Effector memory CD8-positive, alpha-beta T cell (primary cell): Measurements from ENCODE around the gene TLL1.

Source experiments
- ATAC-seq: fragments of 150-1000 bp; cut with Tn5 transposase; replicated peaks from 2 replicates; pipeline ENCODE4 v1.10.0; 2021; ENCODE audit warnings: mild to moderate bottlenecking, moderate library complexity
- DNase-seq, 3 experiments: peaks; one replicate each; pipeline ENCODE4 v3.0.0; 2021
- H3K27ac Mint-ChIP-seq, 2 donors: one replicate each; pipeline ENCODE4 v1.8.0; 2022; ENCODE audit warnings: mild to moderate bottlenecking in 2 of 2, mixed read lengths in 2 of 2, moderate library complexity in 2 of 2
- H3K27me3 Mint-ChIP-seq, 2 donors: one replicate each; pipeline ENCODE4 v1.8.0; 2022; ENCODE audit warnings: mixed read lengths in 2 of 2
- H3K36me3 Mint-ChIP-seq: one replicate; pipeline ENCODE4 v1.8.0; 2022; ENCODE audit warnings: mild to moderate bottlenecking, moderate library complexity, mixed read lengths; ENCODE audit not compliant: insufficient read depth
- H3K4me1 Mint-ChIP-seq, 2 donors: one replicate each; pipeline ENCODE4 v1.8.0; 2022; ENCODE audit warnings: low read depth in 2 of 2, mixed read lengths in 2 of 2
- H3K4me3 Mint-ChIP-seq, 2 donors: one replicate each; pipeline ENCODE4 v1.8.0; 2022; ENCODE audit warnings: mild to moderate bottlenecking in 2 of 2, mixed read lengths in 2 of 2, moderate library complexity in 2 of 2
- H3K9me3 Mint-ChIP-seq, 2 donors: one replicate each; pipeline ENCODE4 v1.8.0; 2022; ENCODE audit warnings: mixed read lengths in 2 of 2

Gene TLL1

DNA sequence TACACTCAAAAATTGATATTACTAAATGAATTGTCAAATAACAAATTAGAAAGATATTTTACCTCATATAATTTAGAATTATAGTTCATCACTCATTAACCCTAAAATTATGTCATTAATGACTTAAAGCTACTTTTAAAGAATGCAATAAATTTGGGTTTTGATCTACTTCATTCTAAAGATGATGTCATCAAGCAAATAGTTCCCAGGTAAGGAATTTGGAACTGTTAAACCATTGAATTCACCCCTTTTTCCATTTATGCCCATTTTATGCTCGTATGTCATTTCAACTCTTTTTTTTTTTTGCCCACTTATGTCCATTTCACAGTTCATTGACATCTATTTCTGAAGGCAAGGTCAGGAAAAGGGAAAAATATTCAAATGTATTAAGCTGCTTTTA, 135.5 kb downstream of the TLL1 start:
- no peak for DNase-seq

DNA sequence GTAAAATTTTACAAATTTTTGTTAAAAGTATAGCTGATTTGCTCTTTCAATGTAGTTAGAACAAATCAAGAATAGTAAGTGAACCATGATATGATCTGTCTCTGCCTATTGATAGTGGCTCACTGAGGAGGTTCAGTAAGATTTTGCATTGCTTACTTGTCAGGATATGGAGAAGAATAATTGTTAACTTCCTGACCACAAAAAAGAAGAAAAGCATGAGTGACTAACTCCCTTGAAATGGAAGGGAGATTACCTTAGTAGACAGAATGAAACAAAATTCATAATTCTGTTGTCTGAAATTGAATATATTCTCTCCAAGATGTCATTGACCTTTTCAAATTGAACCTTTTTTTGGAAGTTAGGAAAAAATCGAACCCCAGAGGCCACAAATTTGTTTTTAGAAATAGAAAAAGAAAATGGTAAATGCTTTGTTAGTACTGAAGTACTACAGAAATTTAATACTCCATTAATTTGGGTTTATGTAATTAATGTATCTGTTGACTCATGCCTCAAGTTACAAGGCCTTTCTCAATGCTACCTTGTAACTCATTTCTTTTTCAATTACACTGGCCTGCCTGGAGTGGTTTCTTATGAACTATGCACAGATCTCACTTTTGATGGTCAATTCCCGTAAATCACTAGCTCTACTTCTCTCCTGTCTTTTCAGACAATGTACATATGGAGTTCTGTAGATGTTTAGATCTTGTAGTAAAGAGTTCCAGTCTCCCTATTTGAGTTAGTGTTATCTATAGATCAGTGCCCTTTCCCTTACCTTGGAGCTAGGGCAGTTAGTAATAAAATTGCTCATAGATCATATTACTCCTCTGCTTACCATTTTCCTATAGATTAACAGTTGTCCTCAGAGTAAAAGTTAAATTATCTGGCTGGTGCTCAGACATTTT, 139.3 kb downstream of the TLL1 start:
- H3K4me1 Mint-ChIP-seq = no peaks in the 10 kb centered on the region
- H3K4me3 Mint-ChIP-seq = no peak overlapping the region
- DNase-seq (no peak), ATAC-seq (no peak)
- no peaks in the 10 kb centered on the region for H3K27me3 Mint-ChIP-seq
- H3K36me3 Mint-ChIP-seq = no peaks in the 10 kb centered on the region
- H3K27ac Mint-ChIP-seq = no peak overlapping the region
- peaks cover 1 to 8% of the 10 kb centered on the region in 2 donors for H3K9me3 Mint-ChIP-seq

More for the DNA sequence above, 135.5 kb downstream of the TLL1 start:
- Mint-ChIP-seq H3K27me3 (no peaks in the 10 kb centered on the region), H3K4me3 (no peak overlapping the region), H3K4me1 (no peaks in the 10 kb centered on the region), H3K9me3 (peaks cover 0 to 17% of the 10 kb centered on the region in 2 donors), H3K27ac (no peak overlapping the region), H3K36me3 (no peaks in the 10 kb centered on the region)
- ATAC-seq = no peak

DNA sequence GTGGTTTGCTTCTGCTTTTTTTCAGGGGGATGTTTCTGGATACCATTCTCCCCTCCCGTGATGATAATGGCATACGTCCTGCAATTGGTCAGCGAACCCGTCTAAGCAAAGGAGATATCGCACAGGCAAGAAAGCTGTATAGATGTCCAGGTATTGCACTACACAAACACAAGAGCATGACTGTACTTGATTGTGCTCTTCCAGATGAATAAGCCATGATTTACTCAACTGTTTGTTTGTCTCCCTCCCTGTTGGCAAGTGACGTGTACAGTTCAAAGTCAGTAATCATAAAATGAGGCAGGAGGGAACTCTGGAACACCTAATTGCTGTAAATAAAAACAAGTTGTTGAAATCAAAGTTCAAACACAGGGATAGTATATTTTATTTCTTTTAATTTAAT, 141.4 kb downstream of the TLL1 start:
- H3K36me3 Mint-ChIP-seq = no peaks in the 10 kb centered on the region
- DNase-seq (no peak), ATAC-seq (no peak)
- peaks cover 5 to 12% of the 10 kb centered on the region in 2 donors for H3K9me3 Mint-ChIP-seq
- H3K27ac Mint-ChIP-seq = no peak overlapping the region
- H3K4me1 Mint-ChIP-seq = no peaks in the 10 kb centered on the region
- no peaks in the 10 kb centered on the region for H3K27me3 Mint-ChIP-seq
- H3K4me3 Mint-ChIP-seq = no peak overlapping the region

DNA sequence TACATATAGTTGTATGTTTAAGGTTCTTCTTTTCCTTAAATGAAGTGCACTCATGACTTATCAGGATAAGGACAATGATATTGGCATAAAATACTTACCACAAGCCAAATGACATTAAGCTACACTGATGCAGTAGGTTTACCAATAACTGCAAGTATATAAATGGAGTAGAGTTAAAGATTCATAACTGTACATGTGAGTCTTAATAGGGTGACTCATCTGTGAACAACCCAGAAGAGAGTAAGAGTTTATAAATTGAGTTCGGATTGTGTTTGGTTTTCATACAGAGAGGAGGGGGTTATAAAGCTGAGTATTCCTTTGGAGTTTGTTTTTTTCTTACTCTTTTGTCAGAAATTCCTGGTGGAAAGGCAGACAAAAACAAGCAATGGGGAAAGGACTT, 144.8 kb downstream of the TLL1 start:
- H3K4me1 Mint-ChIP-seq = no peaks in the 10 kb centered on the region

DNA sequence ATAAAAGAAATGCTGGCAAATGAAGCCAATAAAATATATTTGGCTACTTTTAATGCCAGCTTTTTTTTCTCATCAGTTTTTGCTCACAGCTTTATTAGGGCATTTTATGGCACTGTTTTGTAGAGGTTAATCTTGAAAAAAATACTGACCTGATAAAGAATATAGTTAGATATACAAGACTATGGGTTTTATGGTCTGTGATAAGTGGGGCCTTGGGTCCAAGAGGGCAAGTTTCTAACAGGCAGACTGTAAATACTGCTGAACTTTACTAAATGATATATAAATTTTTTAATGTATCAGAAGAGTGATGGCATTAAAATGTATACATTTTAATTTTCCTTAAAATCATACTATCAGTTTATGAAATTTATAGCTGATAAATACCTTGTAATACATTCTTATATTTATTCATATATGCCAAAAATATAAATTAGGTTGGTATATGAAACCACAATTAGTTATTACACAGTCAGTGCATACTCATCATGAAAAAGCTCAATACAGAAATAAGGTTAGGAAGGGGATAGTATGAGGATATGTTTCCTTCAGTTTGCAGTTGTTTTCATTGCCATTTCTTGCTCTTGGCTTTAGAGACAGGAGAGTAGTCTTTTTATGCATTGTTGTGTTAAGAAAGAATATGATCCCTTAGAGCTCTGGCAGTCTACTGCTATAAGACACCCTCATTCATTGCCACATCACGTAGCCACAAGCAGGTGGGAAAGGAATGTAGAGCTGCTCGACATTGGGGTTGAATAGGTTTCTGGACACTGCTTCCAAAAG, 146.6 kb downstream of the TLL1 start:
- Mint-ChIP-seq H3K4me3 (no peak overlapping the region), H3K27me3 (no peaks in the 10 kb centered on the region), H3K36me3 (no peaks in the 10 kb centered on the region), H3K27ac (no peak overlapping the region), H3K9me3 (peaks cover 4 to 5% of the 10 kb centered on the region in 2 donors), H3K4me1 (no peaks in the 10 kb centered on the region)
- DNase-seq (no peak), ATAC-seq (no peak)

More for the DNA sequence above, 144.8 kb downstream of the TLL1 start:
- ATAC-seq (no peak), DNase-seq (no peak)
- no peaks in the 10 kb centered on the region for H3K36me3 Mint-ChIP-seq
- H3K4me3 Mint-ChIP-seq = no peak overlapping the region
- H3K27ac Mint-ChIP-seq = no peak overlapping the region
- H3K9me3 Mint-ChIP-seq = peaks cover 5 to 7% of the 10 kb centered on the region in 2 donors
- no peaks in the 10 kb centered on the region for H3K27me3 Mint-ChIP-seq

DNA sequence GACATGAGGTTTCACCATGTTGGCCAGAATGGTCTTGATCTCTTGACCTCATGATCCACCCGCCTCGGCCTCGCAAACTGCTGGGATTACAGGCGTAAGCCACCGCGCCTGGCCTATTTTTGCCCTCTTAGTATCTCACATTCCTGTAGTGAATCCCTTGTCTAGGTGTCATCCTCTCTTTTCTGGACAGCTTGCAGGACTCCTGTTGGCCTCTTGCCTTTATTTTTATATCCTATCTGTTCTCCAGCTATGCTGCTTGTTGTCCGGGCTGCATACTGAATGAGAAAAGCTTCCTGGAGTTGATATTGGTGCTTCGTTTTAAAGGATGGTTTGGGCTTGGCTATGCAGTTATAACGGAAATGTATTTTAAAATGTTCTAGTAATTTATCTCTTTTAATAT, 148.6 kb downstream of the TLL1 start:
- Mint-ChIP-seq H3K27me3 (no peaks in the 10 kb centered on the region), H3K36me3 (no peaks in the 10 kb centered on the region), H3K4me1 (no peaks in the 10 kb centered on the region), H3K4me3 (no peak overlapping the region), H3K27ac (no peak overlapping the region), H3K9me3 (peaks cover 4 to 5% of the 10 kb centered on the region in 2 donors)
- no peak for DNase-seq
- no peak for ATAC-seq

DNA sequence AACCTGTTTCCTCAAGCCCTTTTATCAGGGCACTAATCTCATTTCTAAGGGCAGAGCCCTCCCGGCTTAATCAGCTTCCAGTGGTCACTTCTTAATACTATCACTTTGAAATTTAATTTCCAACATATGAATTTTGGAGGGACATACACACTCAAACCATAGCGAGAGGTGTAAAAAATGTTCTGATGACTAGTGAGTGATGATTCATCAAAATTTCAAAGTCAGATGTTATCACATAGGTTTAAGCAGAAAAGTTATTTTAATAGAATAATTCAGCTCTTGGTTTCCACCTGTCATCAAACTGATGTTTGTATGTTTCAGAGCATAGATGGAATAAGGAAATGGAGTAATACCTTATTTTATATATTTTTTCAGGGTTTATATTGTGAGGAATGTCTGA, 161.9 kb downstream of the TLL1 start:
- no peak for DNase-seq
- Mint-ChIP-seq H3K9me3 (peaks cover 0 to 1% of the 10 kb centered on the region in 2 donors), H3K27me3 (no peaks in the 10 kb centered on the region), H3K36me3 (no peaks in the 10 kb centered on the region), H3K27ac (no peak overlapping the region), H3K4me1 (no peaks in the 10 kb centered on the region), H3K4me3 (no peak overlapping the region)
- no peak for ATAC-seq

DNA sequence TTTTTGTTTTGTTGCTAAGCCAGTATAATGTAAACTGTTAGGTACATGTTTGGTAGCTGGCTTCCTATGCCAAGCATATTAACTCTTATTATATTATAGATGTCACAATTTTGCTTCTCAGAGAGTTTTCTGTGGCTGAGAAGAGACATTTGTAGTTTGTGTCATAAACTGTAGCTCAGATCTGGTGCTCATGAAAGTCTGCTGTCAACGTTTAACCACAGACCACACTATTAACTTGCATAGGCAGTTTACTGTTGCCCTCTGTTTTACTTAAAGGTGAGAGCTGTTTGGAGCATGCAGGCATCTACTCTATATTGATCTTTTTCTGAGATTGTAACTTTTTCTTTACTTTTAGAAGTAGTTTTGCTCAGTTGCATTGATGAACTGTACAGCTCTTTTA, 166.8 kb downstream of the TLL1 start:
- H3K9me3 Mint-ChIP-seq = peaks cover 0 to 6% of the 10 kb centered on the region in 2 donors
- H3K4me3 Mint-ChIP-seq = no peak overlapping the region
- H3K36me3 Mint-ChIP-seq = no peaks in the 10 kb centered on the region
- no peaks in the 10 kb centered on the region for H3K27me3 Mint-ChIP-seq
- H3K27ac Mint-ChIP-seq = no peak overlapping the region
- ATAC-seq (no peak), DNase-seq (no peak)
- H3K4me1 Mint-ChIP-seq = no peaks in the 10 kb centered on the region

DNA sequence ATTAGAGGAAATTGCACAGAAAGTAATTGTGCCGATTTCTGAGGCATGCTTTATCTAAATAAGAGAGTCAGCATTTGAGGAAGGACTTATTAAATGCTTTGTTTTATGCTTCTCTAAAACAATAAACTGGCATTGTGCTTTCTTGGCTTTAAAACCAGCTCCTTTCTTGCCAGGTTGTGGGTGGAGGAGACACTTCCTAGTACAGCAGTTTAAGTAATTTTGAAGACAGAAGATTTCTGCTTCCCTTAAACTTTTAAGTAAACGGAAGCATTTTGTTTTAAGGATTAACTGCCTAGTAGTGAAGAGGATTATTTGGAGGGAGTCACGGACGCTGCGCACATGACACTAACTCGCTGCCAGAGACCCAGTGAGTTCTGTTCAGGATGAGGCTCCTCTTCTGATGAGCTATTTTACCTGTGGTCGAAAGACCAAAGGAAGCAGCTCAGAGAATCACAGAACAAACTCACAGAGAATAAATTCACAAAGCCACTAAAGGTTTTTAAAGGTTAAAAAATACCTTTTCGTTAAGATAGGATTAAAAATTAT, 169.5 kb downstream of the TLL1 start:
- no peaks in the 10 kb centered on the region for H3K36me3 Mint-ChIP-seq
- peaks cover 0 to 5% of the 10 kb centered on the region in 2 donors for H3K9me3 Mint-ChIP-seq
- DNase-seq = no peak
- H3K27ac Mint-ChIP-seq = no peak overlapping the region
- no peaks in the 10 kb centered on the region for H3K4me1 Mint-ChIP-seq
- no peak for ATAC-seq
- no peak overlapping the region for H3K4me3 Mint-ChIP-seq
- H3K27me3 Mint-ChIP-seq = no peaks in the 10 kb centered on the region

DNA sequence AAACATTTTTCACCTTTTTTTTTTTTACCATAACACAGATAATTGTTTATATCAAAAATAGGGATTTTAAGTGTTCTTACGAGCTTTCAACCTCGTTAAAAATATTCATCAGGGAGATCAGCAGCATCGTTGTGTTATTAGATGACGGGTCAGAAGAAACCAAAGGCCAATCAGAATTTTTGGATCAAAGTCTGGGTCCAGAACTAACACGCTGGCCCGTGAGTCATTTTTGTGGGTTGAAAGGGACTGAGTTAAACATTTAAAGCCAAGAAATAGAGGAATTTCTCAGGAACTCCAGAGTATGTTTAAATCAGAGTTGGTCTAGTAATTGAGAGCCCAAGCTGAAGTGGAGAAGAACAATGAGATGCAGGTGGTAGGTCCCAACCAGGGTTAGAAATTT, 170.8 kb downstream of the TLL1 start:
- Mint-ChIP-seq H3K27ac (no peak overlapping the region), H3K36me3 (no peaks in the 10 kb centered on the region), H3K27me3 (no peaks in the 10 kb centered on the region), H3K4me1 (no peaks in the 10 kb centered on the region), H3K4me3 (no peak overlapping the region), H3K9me3 (peaks cover 0 to 5% of the 10 kb centered on the region in 2 donors)
- DNase-seq = no peak
- no peak for ATAC-seq

DNA sequence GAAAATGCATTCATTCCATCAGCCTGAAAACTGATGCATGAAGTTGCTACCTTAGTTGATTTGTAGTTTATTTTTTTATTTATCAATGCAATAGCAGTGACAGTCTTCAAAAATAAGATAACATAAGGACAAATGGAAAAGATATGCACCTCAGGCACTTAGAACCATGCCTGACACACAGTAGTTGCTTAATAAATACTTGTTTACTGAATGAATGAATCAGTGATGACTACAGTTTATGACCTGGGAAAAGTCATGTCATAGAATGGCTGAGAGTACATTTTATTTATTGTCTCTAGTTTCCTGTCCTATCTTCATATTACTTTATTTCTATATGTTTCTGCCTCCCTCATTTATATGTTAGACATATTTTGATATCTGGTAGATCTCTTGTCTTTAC, 171.8 kb downstream of the TLL1 start:
- no peaks in the 10 kb centered on the region for H3K27me3 Mint-ChIP-seq
- no peaks in the 10 kb centered on the region for H3K36me3 Mint-ChIP-seq
- peaks cover 0 to 5% of the 10 kb centered on the region in 2 donors for H3K9me3 Mint-ChIP-seq
- DNase-seq (no peak), ATAC-seq (no peak)
- no peaks in the 10 kb centered on the region for H3K4me1 Mint-ChIP-seq
- no peak overlapping the region for H3K4me3 Mint-ChIP-seq
- no peak overlapping the region for H3K27ac Mint-ChIP-seq

DNA sequence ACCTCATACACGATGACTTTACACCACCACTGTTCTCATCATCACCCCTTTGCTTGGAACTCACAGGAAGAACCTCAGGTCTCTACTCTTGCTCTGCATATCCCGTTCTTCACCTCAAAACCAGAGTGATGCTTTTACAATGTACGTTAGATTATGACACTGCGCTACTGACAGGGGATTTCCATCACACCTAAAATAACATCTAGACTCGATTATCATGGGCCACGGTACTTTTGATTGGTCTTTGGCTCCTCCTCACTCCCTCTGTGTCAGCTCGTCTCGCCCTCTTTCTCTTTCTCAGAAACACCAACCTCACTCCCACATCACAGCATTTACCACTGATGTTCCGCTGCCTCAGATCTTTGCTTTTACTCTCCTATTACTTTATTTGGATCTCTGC, 172.4 kb downstream of the TLL1 start:
- H3K27me3 Mint-ChIP-seq = no peaks in the 10 kb centered on the region
- peaks cover 0 to 8% of the 10 kb centered on the region in 2 donors for H3K9me3 Mint-ChIP-seq
- no peaks in the 10 kb centered on the region for H3K4me1 Mint-ChIP-seq
- H3K36me3 Mint-ChIP-seq = no peaks in the 10 kb centered on the region
- no peak overlapping the region for H3K4me3 Mint-ChIP-seq
- ATAC-seq (peak; percentile 74), DNase-seq (no peak)
- no peak overlapping the region for H3K27ac Mint-ChIP-seq

DNA sequence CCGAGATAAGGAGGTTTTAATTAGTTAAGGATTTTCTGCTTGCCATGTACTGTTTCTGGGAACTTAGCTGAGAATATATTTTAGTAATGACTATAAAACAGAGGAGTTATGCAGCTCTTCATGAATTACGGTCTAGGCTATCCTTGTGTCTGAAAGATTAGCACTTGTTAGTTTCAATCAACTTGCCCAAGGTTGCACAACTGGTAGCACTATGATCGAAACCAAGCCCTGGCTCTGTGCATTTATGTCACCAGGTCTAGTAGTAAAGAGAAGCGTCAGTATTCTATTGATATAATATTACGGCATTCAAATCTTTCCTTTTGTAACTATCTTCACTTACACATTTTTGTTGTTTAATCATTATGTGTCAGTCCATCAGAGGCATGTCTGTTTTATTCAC, 176.0 kb downstream of the TLL1 start:
- no peak for ATAC-seq
- DNase-seq = no peak

More for the DNA sequence above, 176.0 kb downstream of the TLL1 start:
- Mint-ChIP-seq H3K36me3 (no peaks in the 10 kb centered on the region), H3K4me3 (no peak overlapping the region), H3K27ac (no peak overlapping the region), H3K27me3 (no peaks in the 10 kb centered on the region), H3K9me3 (peaks cover 0 to 3% of the 10 kb centered on the region in 2 donors), H3K4me1 (no peaks in the 10 kb centered on the region)
